Nephron progenitor cell (in vitro differentiated cells): Measurements from ENCODE around the gene RASIP1.

Experiments
- DNase-seq: peaks from one replicate; pipeline ENCODE4 v3.0.0; 2021
- H3K27ac Mint-ChIP-seq: 2 replicates; pipeline ENCODE4 v1.8.0; 2021; ENCODE audit warnings: mild to moderate bottlenecking, moderate library complexity, mixed read lengths
- H3K27me3 Mint-ChIP-seq: 2 replicates; pipeline ENCODE4 v1.8.0; 2021; ENCODE audit warnings: mild to moderate bottlenecking, low read depth, mixed read lengths; ENCODE audit not compliant: poor library complexity
- H3K36me3 Mint-ChIP-seq: 2 replicates; pipeline ENCODE4 v1.8.0; 2021; ENCODE audit warnings: low read depth, mixed read lengths
- H3K4me1 Mint-ChIP-seq: 2 replicates; pipeline ENCODE4 v1.8.0; 2021; ENCODE audit warnings: mixed read lengths
- H3K4me3 Mint-ChIP-seq: 2 replicates; pipeline ENCODE4 v1.8.0; 2021; ENCODE audit warnings: mild to moderate bottlenecking, moderate library complexity, mixed read lengths
- H3K9me3 Mint-ChIP-seq: 2 replicates; pipeline ENCODE4 v1.8.0; 2021; ENCODE audit warnings: mild to moderate bottlenecking, moderate library complexity, mixed read lengths
- TF ChIP-seq, protein P1 (sequence below): fragments of 200-600 bp; sonication (generic); IDR thresholded peaks from 2 replicates; pipeline ENCODE4 v1.5.0; 2021; ENCODE audit warnings: antibody characterized with exemption

The RASIP1 gene

DNA sequence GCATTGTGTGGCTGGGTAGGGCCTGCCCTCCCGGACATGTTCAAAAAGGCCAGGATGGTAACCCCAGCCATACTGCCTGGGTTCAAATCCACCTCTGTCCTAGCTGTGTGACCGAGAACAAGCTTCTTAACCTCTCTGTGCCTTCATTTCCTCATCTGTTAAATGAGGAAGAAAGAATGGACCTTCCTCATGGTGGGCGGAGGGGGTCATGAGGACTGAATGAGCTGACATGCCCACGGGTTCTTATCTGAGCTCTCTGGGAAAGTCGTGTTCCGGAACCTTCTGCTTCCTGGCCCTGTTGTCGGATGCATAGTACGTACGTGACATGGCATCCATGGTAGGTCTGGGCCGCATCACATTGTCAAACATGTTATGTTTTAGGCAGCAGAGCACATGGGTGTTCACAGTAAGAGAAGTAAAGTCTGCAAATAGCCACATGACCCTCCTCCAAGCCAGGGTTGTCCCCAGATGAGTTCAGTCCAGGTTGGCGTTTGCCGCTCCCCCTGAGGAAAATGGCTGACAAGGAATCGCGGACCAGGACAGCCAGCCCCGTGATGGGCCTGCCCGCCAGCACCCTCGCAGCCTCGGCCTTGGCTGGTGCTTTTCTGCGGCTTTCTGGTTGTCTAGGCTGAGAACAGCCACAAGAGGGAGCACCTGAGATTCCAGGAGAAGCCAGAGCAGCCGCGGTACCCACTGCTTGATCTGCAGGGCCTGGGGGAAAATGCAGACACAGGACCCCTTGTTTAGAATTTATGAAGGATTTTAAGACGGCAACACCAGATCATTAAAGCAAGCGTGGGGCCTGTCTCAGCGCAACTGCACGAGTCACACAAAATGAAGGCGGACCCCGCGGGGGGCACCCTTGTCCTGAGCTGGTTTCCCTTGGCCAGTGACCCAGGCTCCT, 65.2 kb downstream of the RASIP1 start:
- TF ChIP-seq, protein P1, sequence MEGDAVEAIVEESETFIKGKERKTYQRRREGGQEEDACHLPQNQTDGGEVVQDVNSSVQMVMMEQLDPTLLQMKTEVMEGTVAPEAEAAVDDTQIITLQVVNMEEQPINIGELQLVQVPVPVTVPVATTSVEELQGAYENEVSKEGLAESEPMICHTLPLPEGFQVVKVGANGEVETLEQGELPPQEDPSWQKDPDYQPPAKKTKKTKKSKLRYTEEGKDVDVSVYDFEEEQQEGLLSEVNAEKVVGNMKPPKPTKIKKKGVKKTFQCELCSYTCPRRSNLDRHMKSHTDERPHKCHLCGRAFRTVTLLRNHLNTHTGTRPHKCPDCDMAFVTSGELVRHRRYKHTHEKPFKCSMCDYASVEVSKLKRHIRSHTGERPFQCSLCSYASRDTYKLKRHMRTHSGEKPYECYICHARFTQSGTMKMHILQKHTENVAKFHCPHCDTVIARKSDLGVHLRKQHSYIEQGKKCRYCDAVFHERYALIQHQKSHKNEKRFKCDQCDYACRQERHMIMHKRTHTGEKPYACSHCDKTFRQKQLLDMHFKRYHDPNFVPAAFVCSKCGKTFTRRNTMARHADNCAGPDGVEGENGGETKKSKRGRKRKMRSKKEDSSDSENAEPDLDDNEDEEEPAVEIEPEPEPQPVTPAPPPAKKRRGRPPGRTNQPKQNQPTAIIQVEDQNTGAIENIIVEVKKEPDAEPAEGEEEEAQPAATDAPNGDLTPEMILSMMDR, result peak; percentile 81
- H3K9me3 Mint-ChIP-seq, result no peaks in the 10 kb centered on the region
- H3K4me3 Mint-ChIP-seq, result no peak overlapping the region
- no peaks in the 10 kb centered on the region for H3K36me3 Mint-ChIP-seq
- H3K4me1 Mint-ChIP-seq, result peaks cover 39% of the 10 kb centered on the region
- peak; percentile 84 for DNase-seq
- peaks cover 17% of the 10 kb centered on the region for H3K27me3 Mint-ChIP-seq
- no peak overlapping the region for H3K27ac Mint-ChIP-seq

DNA sequence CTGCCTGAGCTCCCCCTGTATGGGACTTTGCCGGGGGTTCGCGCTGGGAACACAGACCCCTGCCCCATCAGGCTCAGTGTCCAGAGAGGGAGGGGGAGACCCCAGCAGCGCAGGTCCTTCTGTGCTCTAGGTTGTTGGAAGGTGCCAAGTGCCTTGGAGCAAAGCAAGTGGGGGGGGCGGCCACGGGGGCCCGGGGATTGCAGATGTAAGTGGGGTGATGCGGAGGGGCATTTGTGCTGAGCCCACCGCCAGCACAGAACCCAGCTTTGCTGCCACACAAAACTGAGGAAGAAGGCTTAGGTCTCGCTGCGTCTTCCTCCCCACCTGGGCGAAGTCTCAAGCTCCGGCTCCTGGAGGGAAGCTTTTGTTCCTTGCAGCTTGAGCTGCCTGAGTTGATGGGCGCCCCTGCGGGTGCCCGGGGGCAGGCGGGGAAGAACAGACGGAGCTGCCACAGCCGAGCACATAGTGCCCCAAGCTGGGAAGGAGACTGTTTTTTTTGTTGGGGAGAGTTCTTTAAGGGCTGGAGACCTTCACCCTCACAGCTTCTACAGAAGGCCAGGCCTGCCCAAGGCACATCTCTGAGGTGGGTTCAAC, 66.1 kb downstream of the RASIP1 start:
- H3K4me3 Mint-ChIP-seq, result no peak overlapping the region
- peaks cover 21% of the 10 kb centered on the region for H3K27me3 Mint-ChIP-seq
- TF ChIP-seq, protein P1, result no peak
- H3K36me3 Mint-ChIP-seq, result peaks cover 4% of the 10 kb centered on the region
- H3K4me1 Mint-ChIP-seq, result peaks cover 45% of the 10 kb centered on the region
- H3K9me3 Mint-ChIP-seq, result peaks cover 7% of the 10 kb centered on the region
- no peak for DNase-seq
- H3K27ac Mint-ChIP-seq, result no peak overlapping the region

DNA sequence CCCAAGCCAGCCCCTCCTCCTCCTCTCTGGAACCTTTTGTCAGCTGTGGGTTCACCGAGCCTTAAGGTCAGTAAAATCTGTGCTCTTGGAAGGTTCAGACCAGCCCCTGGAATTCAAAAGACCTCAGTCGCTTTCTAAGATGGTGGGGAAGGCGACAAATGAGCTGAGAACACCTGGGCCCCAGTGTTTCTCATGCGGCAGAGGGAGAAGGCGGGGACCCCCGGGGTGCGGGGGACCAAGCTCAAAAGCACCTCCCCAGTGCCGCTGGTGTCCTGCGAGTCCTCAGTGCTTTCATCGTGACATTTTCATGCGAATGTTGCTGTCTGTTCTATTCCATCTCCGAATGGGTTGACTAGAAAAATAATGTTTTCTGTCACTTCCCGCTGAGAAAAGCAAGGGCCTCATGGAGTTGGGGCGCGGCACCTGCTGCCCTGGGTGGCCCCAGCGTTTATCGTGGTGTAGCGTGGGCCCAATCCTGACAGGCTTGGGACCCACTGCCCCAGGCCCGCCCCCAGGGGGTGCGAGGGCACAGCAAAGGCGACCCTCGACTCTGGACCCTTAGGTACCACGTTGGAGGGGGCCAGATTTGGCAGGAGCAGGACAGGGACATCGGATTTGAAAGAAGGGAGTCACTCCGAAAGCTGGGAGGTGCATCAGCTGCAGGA, 66.8 kb downstream of the RASIP1 start:
- H3K4me3 Mint-ChIP-seq, result no peak overlapping the region
- peaks cover 21% of the 10 kb centered on the region for H3K27me3 Mint-ChIP-seq
- H3K9me3 Mint-ChIP-seq, result peaks cover 7% of the 10 kb centered on the region
- H3K4me1 Mint-ChIP-seq, result peaks cover 45% of the 10 kb centered on the region
- TF ChIP-seq, protein P1, result no peak
- peaks cover 4% of the 10 kb centered on the region for H3K36me3 Mint-ChIP-seq
- no peak for DNase-seq
- no peak overlapping the region for H3K27ac Mint-ChIP-seq

DNA sequence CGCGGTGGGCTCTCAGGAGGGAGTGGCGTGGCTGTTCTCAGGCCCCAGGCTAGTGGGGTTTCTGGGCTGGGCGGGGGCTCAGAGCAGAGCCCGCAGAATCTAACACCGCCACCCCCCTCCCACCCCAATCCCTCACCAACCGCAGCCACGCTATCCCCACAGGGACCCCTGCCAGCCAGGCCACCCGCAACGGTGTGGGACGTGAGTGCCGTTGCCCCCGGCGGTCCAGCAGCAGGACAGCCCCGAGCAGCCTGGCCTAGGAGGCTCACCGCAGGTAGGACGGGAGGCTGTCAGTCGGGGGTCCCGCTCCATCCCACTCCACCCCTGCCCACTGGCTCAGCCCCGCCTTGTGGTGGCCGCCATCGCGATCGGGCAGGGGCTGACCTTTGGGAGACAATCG, 67.4 kb downstream of the RASIP1 start, which contains the start of gene NTN5:
Gene NTN5, minus strand, starts transcription at position 24 of the 400 bp plus-strand sequence. CDS start 2,031 bp downstream, outside the sequence.
- Mint-ChIP-seq H3K9me3 (peaks cover 7% of the 10 kb centered on the region), H3K4me1 (peaks cover 45% of the 10 kb centered on the region), H3K27me3 (peaks cover 21% of the 10 kb centered on the region), H3K36me3 (peaks cover 4% of the 10 kb centered on the region), H3K4me3 (no peak within 1 kb of the TSS), H3K27ac (no peak within 1 kb of the TSS)
- TF ChIP-seq, protein P1, result no peak
- DNase-seq, result no peak

DNA sequence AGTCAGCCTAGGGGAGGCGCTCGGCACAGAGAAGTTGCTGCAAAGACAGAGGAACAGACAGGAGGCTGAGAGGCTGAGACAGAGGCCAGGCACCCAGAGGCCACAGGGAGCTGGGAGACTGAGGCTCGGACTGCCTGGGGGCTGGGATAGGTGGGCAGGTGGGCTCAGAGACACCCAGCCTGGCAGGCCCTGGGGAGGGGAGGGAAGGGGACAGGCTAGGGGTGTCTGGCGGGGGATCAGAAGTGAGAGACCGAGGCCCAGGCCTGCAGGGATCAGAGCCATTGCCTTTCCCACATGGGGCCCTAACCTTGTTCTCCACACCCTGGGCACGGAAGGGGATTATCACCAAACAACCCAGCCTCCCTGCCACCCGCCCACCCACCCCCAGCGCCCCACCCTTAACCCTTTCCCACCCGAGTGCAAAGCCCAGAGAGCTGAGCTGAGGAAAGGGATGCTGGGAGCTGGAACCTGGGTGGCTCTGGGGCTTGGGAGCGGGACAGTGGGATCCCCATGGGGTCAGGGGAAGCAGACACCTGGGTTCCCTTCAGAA, 68.9 kb downstream of the RASIP1 start:
- H3K9me3 Mint-ChIP-seq, result peaks cover 7% of the 10 kb centered on the region
- peaks cover 14% of the 10 kb centered on the region for H3K27me3 Mint-ChIP-seq
- peak overlapping the region; percentile 80 for H3K27ac Mint-ChIP-seq
- DNase-seq, result no peak
- H3K4me3 Mint-ChIP-seq, result peak overlapping the region; percentile 39
- H3K4me1 Mint-ChIP-seq, result peaks cover 52% of the 10 kb centered on the region
- TF ChIP-seq, protein P1, result no peak
- peaks cover 4% of the 10 kb centered on the region for H3K36me3 Mint-ChIP-seq
